Spleen (tissue), 11 donors: ENCODE results near the gene TRIO. TPM values are rescaled to one million over a fixed set of nuclear protein-coding genes. Genes with fewer than 3 reads are reported as not detected.
A peak's percentile ranks its signal among the peaks of the same experiment; 100 is the strongest.

Source experiments
- DNase-seq: peaks from one replicate; pipeline ENCODE4 v3.0.0-alpha.2; 2020
- H3K27ac ChIP-seq, 8 donors: fragments of 200-600 bp; sonication (generic) in 7 of 8; 1 replicate in 4 of 8; 2 replicates in 4 of 8; pipeline versions ENCODE4 v1.5.0 to v1.8.0; 2016 to 2021; ENCODE audit warnings: inconsistent platforms in 4 of 8, mild to moderate bottlenecking in 4 of 8, moderate library complexity in 1 of 8
- H3K27me3 ChIP-seq, 7 donors: fragments of 200-600 bp; sonication (generic) in 6 of 7; replicated peaks in 1 of 7; 1 replicate in 4 of 7; 2 replicates in 3 of 7; pipeline versions ENCODE4 v1.5.0 to v1.8.0; 2016 to 2021; ENCODE audit warnings: inconsistent platforms in 3 of 7, mild to moderate bottlenecking in 1 of 7
- H3K36me3 ChIP-seq, 6 donors: fragments of 200-600 bp; sonication (generic) in 5 of 6; 1 replicate in 4 of 6; 2 replicates in 2 of 6; pipeline versions ENCODE4 v1.5.0 to v1.8.0; 2016 to 2021; ENCODE audit warnings: inconsistent platforms in 2 of 6
- H3K4me1 ChIP-seq, 6 donors: fragments of 200-600 bp; sonication (generic) in 5 of 6; 1 replicate in 3 of 6; 2 replicates in 3 of 6; pipeline versions ENCODE4 v1.5.0 to v1.8.0; 2016 to 2021; ENCODE audit warnings: inconsistent platforms in 3 of 6
- H3K4me3 ChIP-seq, 8 donors: fragments of 200-600 bp; sonication (generic) in 7 of 8; 1 replicate in 4 of 8; 2 replicates in 4 of 8; pipeline versions ENCODE4 v1.5.0 to v1.8.0; 2016 to 2021; ENCODE audit warnings: inconsistent platforms in 4 of 8, mild to moderate bottlenecking in 4 of 8, moderate library complexity in 2 of 8
- H3K9me3 ChIP-seq, 8 donors: fragments of 200-600 bp; sonication (generic) in 7 of 8; 1 replicate in 4 of 8; 2 replicates in 4 of 8; pipeline versions ENCODE4 v1.5.0 to v1.8.0; 2016 to 2021; ENCODE audit warnings: inconsistent platforms in 4 of 8
- CTCF ChIP-seq, 11 experiments: fragments of 200-600 bp in 7 of 11; fragments of 450-650 bp in 4 of 11; sonication (generic) in 4 of 11; IDR thresholded peaks in 8 of 11; conservative IDR thresholded peaks in 3 of 11; 1 replicate in 7 of 11; 2 replicates in 4 of 11; pipeline versions ENCODE4 v1.4.0 to v1.8.0; 2016 to 2021; ENCODE audit warnings: antibody characterized with exemption in 11 of 11, inconsistent platforms in 4 of 11, mild to moderate bottlenecking in 1 of 11
- POLR2A ChIP-seq, 3 donors: fragments of 450-650 bp; IDR thresholded peaks; one replicate each; pipeline ENCODE4 v1.5.1; 2017; ENCODE audit warnings: antibody characterized with exemption in 3 of 3, mild to moderate bottlenecking in 1 of 3
- POLR2AphosphoS5 ChIP-seq, 3 donors: sonication (generic); formaldehyde crosslinking; IDR thresholded peaks; one replicate each; pipeline ENCODE4 v1.5.1; 2017; ENCODE audit warnings: antibody characterized with exemption in 3 of 3
- WGBS, 5 donors: extraction: QIAGEN DNeasy Blood & Tissue Kit in 3 of 5; methylation state at CpG; one replicate each; pipeline versions ENCODE4 v1.1.5 to v1.1.7; 2013 to 2018; 5-methylcytosine and 5-hydroxymethylcytosine counted together
- intact Hi-C: fragments of 100-400 bp; cut with DNase I; formaldehyde crosslinking; loops from one replicate; pipeline ENCODE4 v1.15.0; 2023; ENCODE audit warnings: low total_unique reads
- polyA plus RNA-seq, 3 donors: library from polyadenylated mRNA; stranded (reverse); fragments of 200-250 nt; gene quantifications; one replicate each; pipeline ENCODE4 v1.2.1, GENCODE V29; 2013
- total RNA-seq, 7 donors: library from RNA; depleted of rRNA in 3 of 7; stranded (reverse); fragments of >200 nt in 3 of 7; fragmentation: NEBNext Ultra II Directional in 4 of 7; extraction: Animal tissue kit (Norgen Biotek cat#: 25700) in 4 of 7; gene quantifications; one replicate each; pipeline versions ENCODE4 v1.1.0 to v1.2.1, GENCODE V29; 2016 to 2021
- donor health status: healthy with polysubstance abuse.
- donor health status: DM: no; HTN: no; CAD: no; lungs with moderate emphysema.
- donor health status: DM: no; HTN: no; CAD: no.
- donor health status: Bipolar disorder and iron deficiency.
- donor health status: healthy.
- donor health status: DM: no; HTN: no; CAD: no.
- donor health status: DM: yes; HTN: yes; CAD: no.

The TRIO gene
- total and polyA plus RNA-seq, 10 donors = 21.5 to 280 (median 190) TPM

- no peak for DNase-seq
- no peaks in the 10 kb centered on the region for H3K9me3 ChIP-seq
- peaks cover 0 to 56% (median 34%) of the 10 kb centered on the region in 6 donors for H3K36me3 ChIP-seq
- no peak overlapping the region for H3K4me3 ChIP-seq
- no peak overlapping the region for H3K27ac ChIP-seq
- WGBS, 5 donors = 74 to 91% (median 85%) methylated on average over 11 of the region's 11 CpGs
- TF ChIP-seq POLR2AphosphoS5 (IDR thresholded peaks at IDR 0.05) (no peak), CTCF (IDR thresholded peaks at IDR 0.05 in 8 of 11, conservative IDR thresholded peaks at IDR 0.05 in 3 of 11) (no peak), POLR2A (IDR thresholded peaks at IDR 0.05) (no peak)
- intact Hi-C loops = no loop called here
- no peaks in the 10 kb centered on the region for H3K4me1 ChIP-seq
- H3K27me3 ChIP-seq = no peaks in the 10 kb centered on the region
Observed at GRCh38 chr5:14509556-14509955, 366.4 kb downstream of the TRIO start.

DNA sequence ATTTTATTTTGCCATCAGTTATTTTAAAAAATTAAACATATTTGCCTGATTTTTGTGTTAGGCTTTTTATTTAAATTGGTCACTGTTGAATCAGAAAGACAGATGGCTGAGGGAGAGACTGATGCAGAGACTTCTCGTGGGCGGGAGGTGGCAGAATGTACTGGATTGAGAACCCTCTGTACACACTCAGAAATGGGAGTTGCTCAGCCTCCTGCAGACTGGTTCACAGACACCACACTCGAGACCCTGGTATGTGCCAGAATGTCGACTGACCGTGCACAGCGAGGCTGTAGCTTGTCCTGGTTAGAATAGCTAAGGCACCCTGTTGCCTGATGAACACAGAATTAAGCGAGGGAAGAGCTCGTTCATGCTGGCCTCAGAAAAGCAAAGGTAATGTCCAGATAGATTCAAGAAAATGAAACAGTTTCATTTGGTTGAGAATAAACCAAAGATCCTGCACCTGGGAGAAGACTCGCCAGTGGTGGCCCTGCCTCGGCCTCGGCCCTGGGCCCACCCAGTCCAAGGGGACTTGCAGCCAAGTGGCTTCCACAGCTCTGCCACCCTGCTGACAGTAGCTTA, 367.1 kb downstream of the TRIO start:
- intact Hi-C loops = no loop called here
- TF ChIP-seq POLR2AphosphoS5 (IDR thresholded peaks at IDR 0.05) (no peak), CTCF (IDR thresholded peaks at IDR 0.05 in 8 of 11, conservative IDR thresholded peaks at IDR 0.05 in 3 of 11) (no peak), POLR2A (IDR thresholded peaks at IDR 0.05) (no peak)
- Histone ChIP-seq H3K27ac (no peak overlapping the region), H3K27me3 (no peaks in the 10 kb centered on the region), H3K4me1 (no peaks in the 10 kb centered on the region), H3K4me3 (no peak overlapping the region), H3K36me3 (peaks cover 0 to 49% (median 31%) of the 10 kb centered on the region in 6 donors), H3K9me3 (peaks cover 0 to under 1% (median 0%) of the 10 kb centered on the region in 8 donors)
- no peak for DNase-seq
- 90 to 93% (median 92%) methylated on average over 11 of the region's 11 CpGs for WGBS, 5 donors

DNA sequence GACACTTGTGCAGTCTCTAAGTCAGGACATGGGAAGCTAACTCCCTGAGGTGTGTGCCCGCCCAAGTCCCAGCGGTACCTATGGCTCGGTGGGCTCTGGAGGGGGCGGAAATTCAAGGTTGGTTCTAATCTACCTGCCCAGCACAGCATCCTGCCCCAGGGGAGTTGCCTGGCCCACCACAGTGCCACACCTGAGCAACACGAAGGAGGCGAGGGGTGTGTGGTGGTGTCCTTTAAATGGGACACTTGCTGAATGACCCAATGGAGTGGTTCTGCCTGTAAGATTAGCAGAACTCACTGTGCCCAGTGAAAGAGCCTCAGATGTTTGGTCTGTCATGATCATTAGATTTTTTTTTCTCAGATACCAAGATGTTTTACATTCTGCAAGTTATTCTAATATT, 367.7 kb downstream of the TRIO start:
- no peak overlapping the region for H3K4me3 ChIP-seq
- no peak overlapping the region for H3K27ac ChIP-seq
- H3K36me3 ChIP-seq = peaks cover 0 to 43% (median 26%) of the 10 kb centered on the region in 6 donors
- H3K9me3 ChIP-seq = peaks cover 0 to 7% (median 5%) of the 10 kb centered on the region in 8 donors
- WGBS, 5 donors = 84 to 93% (median 90%) methylated on average over 6 of the region's 6 CpGs
- no peaks in the 10 kb centered on the region for H3K27me3 ChIP-seq
- intact Hi-C loops = no loop called here
- TF ChIP-seq POLR2AphosphoS5 (IDR thresholded peaks at IDR 0.05) = peak in 1 of 3 donors; percentile 33
- TF ChIP-seq CTCF (IDR thresholded peaks at IDR 0.05 in 8 of 11, conservative IDR thresholded peaks at IDR 0.05 in 3 of 11) = no peak
- DNase-seq = no peak
- no peaks in the 10 kb centered on the region for H3K4me1 ChIP-seq

- Histone ChIP-seq H3K27me3 (no peaks in the 10 kb centered on the region), H3K9me3 (peaks cover 0 to 11% (median 8%) of the 10 kb centered on the region in 8 donors), H3K36me3 (peaks cover 0 to 26% (median 12%) of the 10 kb centered on the region in 6 donors), H3K4me3 (no peak overlapping the region), H3K27ac (no peak overlapping the region), H3K4me1 (no peaks in the 10 kb centered on the region)
- DNase-seq = no peak
- TF ChIP-seq CTCF (IDR thresholded peaks at IDR 0.05 in 8 of 11, conservative IDR thresholded peaks at IDR 0.05 in 3 of 11) = no peak
- WGBS, 5 donors = 71 to 76% (median 73%) methylated on average over 7 of the region's 7 CpGs
- intact Hi-C loops = no loop called here
Observed at GRCh38 chr5:14512574-14512973, 369.4 kb downstream of the TRIO start.
